HepG2 (cell line): Measurements from ENCODE around the gene NRSN2. TPM values are rescaled to one million over a fixed set of nuclear protein-coding genes. Genes with fewer than 3 reads are reported as not detected.
A peak's percentile ranks its signal among the peaks of the same experiment; 100 is the strongest.

Experiments
- AGO1 ChIP-seq: fragments of 200-400 bp; formaldehyde crosslinking; IDR thresholded peaks from 2 replicates; pipeline ENCODE4 v1.6.1; 2017; ENCODE audit warnings: mild to moderate bottlenecking, low read depth, low read length, moderate library complexity; ENCODE audit not compliant: poor library complexity, severe bottlenecking
- ATF2 ChIP-seq: sonication (generic); formaldehyde crosslinking; IDR thresholded peaks from 2 replicates; pipeline ENCODE4 v1.4.0; 2020; ENCODE audit warnings: missing genetic modification reagents
- GABPB1 ChIP-seq: IDR thresholded peaks from 2 replicates; pipeline ENCODE4 v1.6.1; 2016; ENCODE audit warnings: mild to moderate bottlenecking, missing genetic modification reagents, moderate library complexity, missing compliant biosample characterization
- HNF4A ChIP-seq: sonication (generic); formaldehyde crosslinking; IDR thresholded peaks from 2 replicates; pipeline ENCODE4 v1.4.0; 2020; ENCODE audit warnings: missing genetic modification reagents
- KDM5B ChIP-seq: sonication (generic); formaldehyde crosslinking; IDR thresholded peaks from 2 replicates; pipeline ENCODE4 v1.4.0; 2020; ENCODE audit warnings: missing genetic modification reagents, mild to moderate bottlenecking, borderline replicate concordance
- KLF16 ChIP-seq, 2 experiments: sonication (generic) in 1 of 2; formaldehyde crosslinking in 1 of 2; IDR thresholded peaks; 2 replicates each; pipeline versions ENCODE4 v1.6.1 to v1.8.0; 2016 to 2023; ENCODE audit warnings: missing genetic modification reagents in 2 of 2, missing compliant biosample characterization in 1 of 2
- NFAT5 ChIP-seq: sonication (generic); formaldehyde crosslinking; IDR thresholded peaks from 2 replicates; pipeline ENCODE4 v1.4.0; 2020; ENCODE audit warnings: missing genetic modification reagents
- RBM39 ChIP-seq: fragments of 200-400 bp; formaldehyde crosslinking; IDR thresholded peaks from one replicate; pipeline ENCODE4 v1.6.1; 2018; ENCODE audit warnings: antibody characterized with exemption, mild to moderate bottlenecking, low read depth, low read length; ENCODE audit not compliant: poor library complexity, severe bottlenecking
- SAFB2 ChIP-seq: sonication (generic); formaldehyde crosslinking; IDR thresholded peaks from 2 replicates; pipeline ENCODE4 v1.5.1; 2020; ENCODE audit warnings: missing genetic modification reagents, low read depth, mild to moderate bottlenecking, borderline replicate concordance
- TSC22D2 ChIP-seq: sonication (generic); formaldehyde crosslinking; IDR thresholded peaks from 2 replicates; pipeline ENCODE4 v1.5.1; 2020; ENCODE audit warnings: missing genetic modification reagents, mild to moderate bottlenecking, borderline replicate concordance
- ZFP1 ChIP-seq: IDR thresholded peaks from 2 replicates; pipeline ENCODE4 v1.6.1; 2016
- ZFX ChIP-seq: sonication (generic); formaldehyde crosslinking; IDR thresholded peaks from 2 replicates; pipeline ENCODE4 v1.4.0; 2020; ENCODE audit warnings: mild to moderate bottlenecking, low read depth, missing genetic modification reagents, moderate library complexity
- ZNF282 ChIP-seq: fragments of 450-650 bp; IDR thresholded peaks from 2 replicates; pipeline ENCODE4 v1.6.1; 2018; ENCODE audit not compliant: partially characterized antibody
- ZNF451 ChIP-seq: sonication (generic); formaldehyde crosslinking; IDR thresholded peaks from 2 replicates; pipeline ENCODE4 v1.5.0; 2020; ENCODE audit warnings: mild to moderate bottlenecking, missing genetic modification reagents
- ZNF546 ChIP-seq: sonication (generic); formaldehyde crosslinking; conservative IDR thresholded peaks from 2 replicates; pipeline ENCODE4 v1.8.1; 2023; ENCODE audit warnings: mild to moderate bottlenecking, missing genetic modification reagents
- ZNF567 ChIP-seq: sonication (generic); formaldehyde crosslinking; IDR thresholded peaks from 2 replicates; pipeline ENCODE4 v1.8.1; 2023; ENCODE audit warnings: mild to moderate bottlenecking, missing genetic modification reagents, borderline replicate concordance
- ZNF660 ChIP-seq: sonication (generic); formaldehyde crosslinking; IDR thresholded peaks from 2 replicates; pipeline ENCODE4 v1.5.1; 2020; ENCODE audit warnings: mild to moderate bottlenecking, low read depth, missing genetic modification reagents, borderline replicate concordance
- ZNF7 ChIP-seq: IDR thresholded peaks from 2 replicates; pipeline ENCODE4 v1.6.1; 2016; ENCODE audit warnings: missing biosample characterization, missing genetic modification reagents
- ZNF737 ChIP-seq: sonication (generic); formaldehyde crosslinking; IDR thresholded peaks from 2 replicates; pipeline ENCODE4 v1.5.0; 2020; ENCODE audit warnings: missing genetic modification reagents, mild to moderate bottlenecking, borderline replicate concordance
- polyA plus RNA-seq, 8 experiments: library from polyadenylated mRNA; depleted of rRNA in 3 of 8; stranded (reverse) in 7 of 8; unstranded in 1 of 8; fragments of >200 nt; fragmentation: Illumina TruSeq in 4 of 8; extraction: Trizol in 4 of 8; gene quantifications; 2 replicates each; pipeline versions ENCODE4 v1.2.1 to v1.2.3, GENCODE V29; 2011 to 2016; ENCODE audit warnings: low read depth in 4 of 8, missing spikeins in 1 of 8, mixed read lengths in 1 of 8; ENCODE audit not compliant: insufficient read depth in 1 of 8
- total RNA-seq, 5 experiments: library from RNA; depleted of rRNA; stranded (reverse); fragments of >200 nt; fragmentation: Illumina TruSeq; extraction: Trizol; gene quantifications; 2 replicates each; pipeline ENCODE4 v1.2.3, GENCODE V29; 2016; ENCODE audit warnings: low read depth in 1 of 5
- TF ChIP-seq, protein P1 (sequence below): sonication (generic); formaldehyde crosslinking; IDR thresholded peaks from 2 replicates; pipeline ENCODE4 v1.5.0; 2020; ENCODE audit warnings: missing genetic modification reagents, mild to moderate bottlenecking, borderline replicate concordance

The NRSN2 gene
- total and polyA plus RNA-seq, 2 of the 13 experiments (the other 11 are each of a cell fraction or from before 2014, with no cell fraction given), result 32.3 to 49.4 TPM

GRCh38 chr20:347640-348484, 951 bp downstream of the NRSN2 start (continued):
- TF ChIP-seq NFAT5 (CRISPR knock-in tag), result peak; percentile 94
- TF ChIP-seq ZNF567 (CRISPR knock-in tag), result peak; percentile 84; the same call in 1 of the 2 replicates
- TF ChIP-seq ZNF737 (CRISPR knock-in tag), result no peak
- TF ChIP-seq ZNF546, result no peak
- TF ChIP-seq ZFP1 (CRISPR knock-in tag), result peak; percentile 96
- TF ChIP-seq, protein P1, sequence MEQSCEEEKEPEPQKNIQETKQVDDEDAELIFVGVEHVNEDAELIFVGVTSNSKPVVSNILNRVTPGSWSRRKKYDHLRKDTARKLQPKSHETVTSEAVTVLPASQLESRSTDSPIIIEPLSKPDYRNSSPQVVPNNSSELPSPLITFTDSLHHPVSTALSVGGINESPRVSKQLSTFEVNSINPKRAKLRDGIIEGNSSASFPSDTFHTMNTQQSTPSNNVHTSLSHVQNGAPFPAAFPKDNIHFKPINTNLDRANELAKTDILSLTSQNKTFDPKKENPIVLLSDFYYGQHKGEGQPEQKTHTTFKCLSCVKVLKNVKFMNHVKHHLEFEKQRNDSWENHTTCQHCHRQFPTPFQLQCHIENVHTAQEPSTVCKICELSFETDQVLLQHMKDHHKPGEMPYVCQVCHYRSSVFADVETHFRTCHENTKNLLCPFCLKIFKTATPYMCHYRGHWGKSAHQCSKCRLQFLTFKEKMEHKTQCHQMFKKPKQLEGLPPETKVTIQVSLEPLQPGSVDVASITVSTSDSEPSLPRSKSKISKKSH, result peak; percentile 74; the same call in 1 of the 2 replicates
- TF ChIP-seq ZNF282, result peak; percentile 68
- TF ChIP-seq ZNF7, result peak; percentile 55; the same call in 1 of the 2 replicates
- TF ChIP-seq SAFB2 (CRISPR knock-in tag), result peak; percentile 98; the same call in 1 of the 2 replicates
- TF ChIP-seq AGO1, result peak; percentile 69
- peak in 1 of 2 experiments; percentile 99; a peak in 2 of 4 replicates for TF ChIP-seq KLF16 (CRISPR knock-in tag; IDR thresholded peaks at IDR 0.05)
- peak; percentile 84 for TF ChIP-seq ZFX (CRISPR knock-in tag)
- TF ChIP-seq HNF4A (CRISPR knock-in tag), result peak; percentile 97
- peak; percentile 93 for TF ChIP-seq GABPB1 (CRISPR knock-in tag)
- peak; percentile 99 for TF ChIP-seq RBM39
- TF ChIP-seq ZNF451, result peak; percentile 91
- no peak; the same call in 1 of the 2 replicates for TF ChIP-seq ZNF660 (CRISPR knock-in tag)
- TF ChIP-seq ATF2, result peak; percentile 96
- peak; percentile 93; the same call in 1 of the 2 replicates for TF ChIP-seq TSC22D2 (CRISPR knock-in tag)
- TF ChIP-seq KDM5B (CRISPR knock-in tag), result peak; percentile 96
